Measurements from ENCODE around the gene STIM1.

GRCh38 chr11:3950996-3951660, 95.7 kb downstream of the STIM1 start:
- TF ChIP-seq CTCF (IDR thresholded peaks at IDR 0.05) (no peak), POLR2A (IDR thresholded peaks at IDR 0.05) (no peak)

All from sigmoid colon (tissue), 3 donors.